ENCODE results near the gene PCDH15.

PCDH15 gene

GRCh38 chr10:54094321-54094720 is 706.7 kb downstream of the PCDH15 start:
- no peaks in the 10 kb centered on the region for H3K79me2 ChIP-seq (ENCODE audit: insufficient read depth, low read length)
- H3K4me3 ChIP-seq (ENCODE audit: low read depth in 1 of 2, low read length in 2 of 2): no peak overlapping the region
- no peak for DNase-seq
- TF ChIP-seq CTCF (IDR thresholded peaks at IDR 0.05; ENCODE audit: borderline replicate concordance, extremely low read depth, low read length, poor library complexity, severe bottlenecking): no peak
- TF ChIP-seq EZH2 (IDR thresholded peaks at IDR 0.05; ENCODE audit: borderline replicate concordance, low read depth, low read length, severe bottlenecking): no peak
- H3K9ac ChIP-seq (ENCODE audit: low read depth, low read length): no peak overlapping the region
- H3K27me3 ChIP-seq (ENCODE audit: insufficient read depth, low read length, poor library complexity): no peaks in the 10 kb centered on the region
- no peaks in the 10 kb centered on the region for H3K4me1 ChIP-seq (ENCODE audit: insufficient read depth, low read length)
- no peak overlapping the region for H3K4me2 ChIP-seq (ENCODE audit: insufficient read depth, low read length)
- H3K9me3 ChIP-seq (ENCODE audit: insufficient read depth, low read length, severe bottlenecking): no peaks in the 10 kb centered on the region
- H4K20me1 ChIP-seq (ENCODE audit: insufficient read depth, low read length): no peaks in the 10 kb centered on the region
- H2AFZ ChIP-seq (ENCODE audit: low read depth, low read length): no peak overlapping the region
- no peak for ATAC-seq (ENCODE audit: insufficient read depth, low read depth)
- H3K36me3 ChIP-seq (ENCODE audit: insufficient read depth, low read length): no peaks in the 10 kb centered on the region
- H3K27ac ChIP-seq (ENCODE audit: low read length): no peak overlapping the region

GRCh38 chr10:54091237-54091636 is 709.8 kb downstream of the PCDH15 start:
- Histone ChIP-seq H4K20me1 (ENCODE audit: insufficient read depth, low read length) (no peaks in the 10 kb centered on the region), H3K4me2 (ENCODE audit: insufficient read depth, low read length) (no peak overlapping the region), H3K4me3 (ENCODE audit: low read depth in 1 of 2, low read length in 2 of 2) (no peak overlapping the region), H3K27me3 (ENCODE audit: insufficient read depth, low read length, poor library complexity) (no peaks in the 10 kb centered on the region), H3K4me1 (ENCODE audit: insufficient read depth, low read length) (no peaks in the 10 kb centered on the region), H3K27ac (ENCODE audit: low read length) (no peak overlapping the region), H2AFZ (ENCODE audit: low read depth, low read length) (no peak overlapping the region), H3K9ac (ENCODE audit: low read depth, low read length) (no peak overlapping the region), H3K79me2 (ENCODE audit: insufficient read depth, low read length) (no peaks in the 10 kb centered on the region), H3K9me3 (ENCODE audit: insufficient read depth, low read length, severe bottlenecking) (no peaks in the 10 kb centered on the region), H3K36me3 (ENCODE audit: insufficient read depth, low read length) (no peaks in the 10 kb centered on the region)
- no peak for TF ChIP-seq EZH2 (IDR thresholded peaks at IDR 0.05; ENCODE audit: borderline replicate concordance, low read depth, low read length, severe bottlenecking)
- TF ChIP-seq CTCF (IDR thresholded peaks at IDR 0.05; ENCODE audit: borderline replicate concordance, extremely low read depth, low read length, poor library complexity, severe bottlenecking): no peak
- no peak for DNase-seq
- ATAC-seq (ENCODE audit: insufficient read depth, low read depth): no peak

DNA sequence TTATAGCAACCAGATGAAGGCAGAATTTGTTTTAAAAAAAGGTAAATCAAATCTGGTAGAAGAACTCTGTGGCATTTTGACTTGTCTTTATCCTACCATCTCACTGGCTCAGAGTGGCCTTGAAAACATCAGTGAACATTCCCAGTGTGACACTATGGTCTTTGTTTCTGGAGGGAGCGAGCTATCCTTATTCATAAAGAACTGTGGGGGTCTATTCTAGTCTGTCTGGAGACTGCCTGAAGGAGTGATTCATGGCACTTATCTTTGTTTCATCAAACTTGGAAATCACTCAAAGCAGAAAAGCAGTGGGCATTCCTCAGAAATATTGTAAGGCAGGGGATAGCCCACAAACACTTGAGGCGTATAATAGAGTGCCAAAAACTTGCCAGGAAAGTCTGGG is 719.1 kb downstream of the PCDH15 start:
- Histone ChIP-seq H3K9ac (ENCODE audit: low read depth, low read length) (no peak overlapping the region), H3K27ac (ENCODE audit: low read length) (no peak overlapping the region), H2AFZ (ENCODE audit: low read depth, low read length) (no peak overlapping the region), H3K4me2 (ENCODE audit: insufficient read depth, low read length) (no peak overlapping the region), H3K9me3 (ENCODE audit: insufficient read depth, low read length, severe bottlenecking) (peaks cover 4% of the 10 kb centered on the region), H3K27me3 (ENCODE audit: insufficient read depth, low read length, poor library complexity) (no peaks in the 10 kb centered on the region), H4K20me1 (ENCODE audit: insufficient read depth, low read length) (no peaks in the 10 kb centered on the region), H3K4me3 (ENCODE audit: low read depth in 1 of 2, low read length in 2 of 2) (no peak overlapping the region), H3K4me1 (ENCODE audit: insufficient read depth, low read length) (no peaks in the 10 kb centered on the region), H3K36me3 (ENCODE audit: insufficient read depth, low read length) (no peaks in the 10 kb centered on the region), H3K79me2 (ENCODE audit: insufficient read depth, low read length) (no peaks in the 10 kb centered on the region)
- DNase-seq (no peak), ATAC-seq (ENCODE audit: insufficient read depth, low read depth) (no peak)
- TF ChIP-seq EZH2 (IDR thresholded peaks at IDR 0.05; ENCODE audit: borderline replicate concordance, low read depth, low read length, severe bottlenecking): no peak
- no peak for TF ChIP-seq CTCF (IDR thresholded peaks at IDR 0.05; ENCODE audit: borderline replicate concordance, extremely low read depth, low read length, poor library complexity, severe bottlenecking)

- Histone ChIP-seq H3K4me2 (ENCODE audit: insufficient read depth, low read length) (no peak overlapping the region), H3K79me2 (ENCODE audit: insufficient read depth, low read length) (no peaks in the 10 kb centered on the region), H2AFZ (ENCODE audit: low read depth, low read length) (no peak overlapping the region), H4K20me1 (ENCODE audit: insufficient read depth, low read length) (no peaks in the 10 kb centered on the region), H3K4me1 (ENCODE audit: insufficient read depth, low read length) (no peaks in the 10 kb centered on the region), H3K27ac (ENCODE audit: low read length) (no peak overlapping the region), H3K9me3 (ENCODE audit: insufficient read depth, low read length, severe bottlenecking) (peaks cover 3% of the 10 kb centered on the region), H3K27me3 (ENCODE audit: insufficient read depth, low read length, poor library complexity) (no peaks in the 10 kb centered on the region), H3K36me3 (ENCODE audit: insufficient read depth, low read length) (no peaks in the 10 kb centered on the region), H3K9ac (ENCODE audit: low read depth, low read length) (no peak overlapping the region), H3K4me3 (ENCODE audit: low read depth in 1 of 2, low read length in 2 of 2) (no peak overlapping the region)
- ATAC-seq (ENCODE audit: insufficient read depth, low read depth): no peak
- no peak for DNase-seq
- TF ChIP-seq CTCF (IDR thresholded peaks at IDR 0.05; ENCODE audit: borderline replicate concordance, extremely low read depth, low read length, poor library complexity, severe bottlenecking) (no peak), EZH2 (IDR thresholded peaks at IDR 0.05; ENCODE audit: borderline replicate concordance, low read depth, low read length, severe bottlenecking) (no peak)
These were observed 733.7 kb downstream of the PCDH15 start for GRCh38 chr10:54067361-54067760.

All from DND-41 (cell line).